NCI-H2081 (cell line): ENCODE data around the gene RAD21L1.
"Not testable (repeated sequence)": the region's sequence is repeated elsewhere in the genome, so short reads cannot be mapped to it uniquely, and the experiment has no call there.

Experiments
- DNase-seq, 2 experiments: peaks; one replicate each; lab custom pipeline; 2025; lab: John Stamatoyannopoulos, UW

RAD21L1 gene

GRCh38 chr20:1199964-1200363 lies 25.9 kb upstream of the RAD21L1 start:
- DNase-seq, result no peak

DNA sequence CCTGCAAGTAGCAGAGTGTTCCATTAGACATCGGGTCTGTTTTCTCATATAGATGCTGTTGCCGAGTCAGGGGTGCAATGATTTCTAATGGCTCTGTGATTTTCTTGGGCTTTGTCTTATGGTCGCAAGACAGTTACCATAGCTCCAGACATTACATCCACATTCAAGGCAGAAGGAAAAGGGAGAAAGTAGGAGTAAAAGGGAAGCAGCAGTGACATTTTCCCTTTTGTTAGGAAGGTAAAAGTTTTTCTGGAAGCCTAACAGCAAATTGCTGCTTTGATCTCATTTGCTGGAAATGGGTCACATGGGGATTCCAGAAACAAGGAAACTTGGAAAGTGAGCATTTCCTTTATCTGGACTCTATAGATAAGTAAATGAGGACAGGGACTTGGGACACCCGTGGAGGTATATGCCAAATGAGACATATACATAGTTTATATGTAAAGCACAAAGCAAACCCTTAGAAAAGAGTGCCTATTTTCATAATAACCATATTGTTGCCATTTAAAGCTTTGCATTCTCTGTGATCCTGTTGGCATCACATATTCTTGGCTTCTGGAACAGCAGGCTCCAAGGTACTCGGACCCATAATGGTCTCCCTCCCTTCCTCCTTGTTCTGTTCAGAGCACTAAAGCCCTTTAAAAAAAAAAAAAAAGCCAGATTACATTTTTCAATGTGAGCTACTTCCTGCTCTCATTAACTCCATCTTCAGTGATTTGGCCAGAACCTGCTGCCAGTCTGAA lies 22.9 kb upstream of the RAD21L1 start, which contains the start of gene C20orf202:
C20orf202 (plus strand) TSS at position 693 of the 743 bp plus-strand sequence. CDS start 132 bp downstream, outside the sequence.
- no peak for DNase-seq

DNA sequence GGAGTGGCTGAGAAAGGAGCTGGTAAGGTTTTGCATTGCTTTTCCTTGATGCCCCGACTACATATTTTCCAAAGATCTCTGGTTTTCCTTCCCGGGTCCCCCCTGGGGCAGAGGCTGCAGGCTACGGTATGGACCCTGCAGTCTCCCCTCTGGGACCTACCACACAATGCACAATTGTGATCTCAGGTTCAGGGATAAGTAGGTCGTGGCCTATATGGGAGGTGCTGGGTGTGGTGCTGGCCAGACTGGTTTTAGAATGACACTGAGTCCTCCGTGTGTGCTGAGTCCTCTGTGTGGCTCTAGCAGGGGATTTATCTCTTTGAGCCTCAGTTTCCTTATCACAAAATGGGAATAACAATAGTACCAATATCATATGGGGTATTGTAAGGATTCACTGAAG lies 22.2 kb upstream of the RAD21L1 start:
- no peak for DNase-seq

DNA sequence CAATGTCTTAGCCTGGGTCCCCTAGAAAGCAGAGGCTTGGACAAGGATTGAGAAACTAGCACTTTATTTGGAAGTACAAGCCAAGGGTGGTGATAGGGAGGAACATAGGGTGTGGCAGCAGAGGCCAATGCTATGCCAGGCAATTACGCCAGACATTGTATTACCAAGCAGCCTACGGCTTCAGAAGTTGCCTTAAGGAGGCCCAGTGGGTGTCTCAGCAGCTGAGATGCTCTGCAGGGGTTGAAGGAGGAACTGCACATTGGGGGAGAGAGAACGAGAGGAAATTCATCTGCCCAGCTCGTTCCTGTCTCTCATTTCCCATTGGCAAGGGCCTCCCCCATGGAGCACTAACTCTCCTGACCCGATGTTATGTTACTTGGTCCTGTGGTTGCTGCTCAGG lies 21.7 kb upstream of the RAD21L1 start:
- no peak for DNase-seq

GRCh38 chr20:1204576-1204975 lies 21.3 kb upstream of the RAD21L1 start:
- DNase-seq, result no peak

DNA sequence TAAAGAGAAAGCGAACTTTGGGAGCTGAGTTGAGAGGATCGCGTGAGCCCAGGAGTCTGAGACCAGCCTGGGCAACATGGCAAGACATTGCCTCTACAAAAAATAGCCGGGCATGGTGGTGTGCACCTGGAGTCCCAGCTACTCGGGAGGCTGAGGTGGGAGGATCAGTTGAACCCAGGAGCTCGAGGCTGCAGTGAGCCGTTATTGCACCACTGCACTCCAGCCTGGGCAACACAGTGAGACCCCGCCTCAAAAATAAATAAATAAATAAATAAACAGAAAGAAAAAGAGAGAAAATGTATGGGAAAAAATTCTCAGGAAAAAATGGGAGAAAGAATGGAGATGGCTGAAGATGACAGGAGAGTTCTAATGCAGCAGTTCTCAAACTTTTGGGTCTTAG lies 20.0 kb upstream of the RAD21L1 start:
- DNase-seq, result no peak

- no peak for DNase-seq
Observed at GRCh38 chr20:1206366-1207148, 19.3 kb upstream of the RAD21L1 start.

- no peak for DNase-seq
Observed at GRCh38 chr20:1207293-1207878, 18.5 kb upstream of the RAD21L1 start.

- peak in 1 of 2 experiments; percentile 7 for DNase-seq
Observed at GRCh38 chr20:1209447-1210387, 16.1 kb upstream of the RAD21L1 start.

- no peak for DNase-seq
Observed at GRCh38 chr20:1210501-1210900, 15.3 kb upstream of the RAD21L1 start.

- DNase-seq, result no peak
Observed at GRCh38 chr20:1212023-1212422, 13.8 kb upstream of the RAD21L1 start.

DNA sequence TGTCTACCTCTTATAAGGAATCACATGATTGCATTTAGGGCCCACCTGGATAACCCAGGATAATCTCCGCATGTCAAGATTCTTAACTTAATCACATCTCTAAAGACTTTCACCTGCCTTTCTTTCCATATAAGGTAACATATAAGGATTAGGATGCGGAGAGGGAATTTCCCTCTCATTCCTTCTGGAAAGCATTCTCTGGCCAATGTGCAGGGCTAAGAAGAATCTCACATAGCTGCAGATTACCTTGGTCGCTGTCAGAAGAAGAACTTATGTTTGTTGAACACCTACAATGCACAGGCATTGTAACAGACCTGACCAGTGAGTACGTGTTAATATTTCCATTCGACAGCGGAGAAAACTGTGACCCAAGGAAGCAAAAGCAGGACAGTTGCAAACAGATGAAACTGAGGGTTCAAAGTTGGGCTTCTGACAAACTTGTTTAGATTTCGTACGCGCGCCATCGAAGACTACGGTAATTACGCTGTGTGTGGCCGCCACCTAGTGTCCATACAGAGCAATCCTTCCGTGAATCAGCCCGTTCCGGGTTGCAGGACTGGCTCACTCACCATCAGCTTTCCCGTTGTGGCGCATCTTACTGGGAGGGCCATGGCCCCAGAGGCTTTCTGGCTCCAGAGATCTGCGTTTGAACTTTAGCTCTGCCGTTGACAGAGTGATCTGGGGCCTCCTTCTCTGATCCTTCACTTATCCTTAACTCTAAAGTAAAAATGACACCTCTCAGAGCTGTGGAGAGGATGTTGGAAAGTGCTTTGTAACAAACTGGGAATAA lies 13.0 kb upstream of the RAD21L1 start:
- DNase-seq, result peak; percentile 58 to 66

GRCh38 chr20:1214838-1215261 lies 11.0 kb upstream of the RAD21L1 start:
- no peak for DNase-seq

- DNase-seq, result no peak
Observed at GRCh38 chr20:1215386-1216170, 10.3 kb upstream of the RAD21L1 start.

- not testable (repeated sequence) for DNase-seq
Observed at GRCh38 chr20:1216527-1217427, 9.1 kb upstream of the RAD21L1 start.

DNA sequence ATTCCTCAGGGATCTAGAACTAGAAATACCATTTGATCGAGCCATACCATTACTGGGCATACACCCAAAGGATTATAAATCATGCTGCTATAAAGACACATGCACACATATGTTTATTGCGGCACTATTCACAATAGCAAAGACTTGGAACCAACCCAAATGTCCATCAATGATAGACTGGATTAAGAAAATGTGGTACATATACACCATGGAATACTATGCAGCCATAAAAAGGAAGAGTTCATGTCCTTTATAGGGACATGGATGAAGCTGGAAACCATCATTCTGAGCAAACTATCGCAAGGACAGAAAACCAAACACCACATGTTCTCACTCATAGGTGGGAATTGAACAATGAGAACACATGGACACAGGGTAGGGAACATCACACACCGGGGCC lies 3.1 kb upstream of the RAD21L1 start:
- not testable (repeated sequence) for DNase-seq

- DNase-seq, result no peak
Observed at GRCh38 chr20:1224205-1224890, 1.5 kb upstream of the RAD21L1 start.

- peak in 1 of 2 experiments; percentile 36 for DNase-seq
Observed at GRCh38 chr20:1225263-1225782, 521 bp upstream of the RAD21L1 start.
